GM18951 (cell line): ENCODE results near the gene ARHGEF28.

Source experiments
- POLR2A ChIP-seq: IDR thresholded peaks from 4 replicates; pipeline ENCODE4 v1.6.1; 2011; ENCODE audit warnings: mild to moderate bottlenecking; ENCODE audit not compliant: insufficient read length, insufficient read depth; ENCODE audit errors: extremely low read depth
- in situ Hi-C: fragments of 300-500 bp; cut with MboI; formaldehyde crosslinking; loops from one replicate; pipeline ENCODE4 v1.12.0; 2022; ENCODE audit warnings: low sequenced_read_pairs, mixed read lengths, inconsistent platforms; ENCODE audit not compliant: unreplicated experiment

The ARHGEF28 gene

GRCh38 chr5:73985145-73985544 lies 359.1 kb downstream of the ARHGEF28 start:
- in situ Hi-C loops: no loop called here

GRCh38 chr5:73986729-73987128 lies 360.7 kb downstream of the ARHGEF28 start:
- TF ChIP-seq POLR2A: no peak
- in situ Hi-C loops: no loop called here

More at GRCh38 chr5:73985145-73985544, 359.1 kb downstream of the ARHGEF28 start:
- TF ChIP-seq POLR2A: no peak

- in situ Hi-C loops: no loop called here
- TF ChIP-seq POLR2A: no peak
These were observed 361.9 kb downstream of the ARHGEF28 start for GRCh38 chr5:73987915-73988314.

- in situ Hi-C loops: no loop called here
- no peak for TF ChIP-seq POLR2A
These were observed 364.0 kb downstream of the ARHGEF28 start for GRCh38 chr5:73989956-73990355.
